Transverse colon (tissue), 4 donors: Measurements from ENCODE around the gene CALML3. TPM values are rescaled to one million over a fixed set of nuclear protein-coding genes. Genes with fewer than 3 reads are reported as not detected.

Source experiments
- DNase-seq: peaks from one replicate; pipeline ENCODE4 v3.0.0-alpha.2; 2019
- H3K27ac ChIP-seq, 4 donors: fragments of 200-600 bp; sonication (generic); 2 replicates each; pipeline ENCODE4 v1.5.1; 2016 to 2018; ENCODE audit warnings: inconsistent platforms in 4 of 4
- H3K27me3 ChIP-seq: fragments of 200-600 bp; sonication (generic); 2 replicates; pipeline ENCODE4 v1.5.1; 2017; ENCODE audit warnings: inconsistent platforms
- H3K36me3 ChIP-seq, 4 donors: fragments of 200-600 bp; sonication (generic); 2 replicates each; pipeline ENCODE4 v1.5.1; 2017 to 2019; ENCODE audit warnings: inconsistent platforms in 4 of 4
- H3K4me1 ChIP-seq, 4 donors: fragments of 200-600 bp; sonication (generic); 2 replicates each; pipeline ENCODE4 v1.5.1; 2017 to 2020; ENCODE audit warnings: inconsistent platforms in 4 of 4
- H3K4me3 ChIP-seq, 4 donors: fragments of 200-600 bp; sonication (generic); 1 replicate in 1 of 4; 2 replicates in 3 of 4; pipeline versions ENCODE4 v1.5.1 to v1.6.1; 2017 to 2019; ENCODE audit warnings: inconsistent platforms in 4 of 4
- H3K9me3 ChIP-seq, 2 donors: fragments of 200-600 bp; sonication (generic); 2 replicates each; pipeline ENCODE4 v1.5.1; 2017 to 2019; ENCODE audit warnings: inconsistent platforms in 2 of 2
- CTCF ChIP-seq, 5 experiments: fragments of 200-600 bp in 3 of 5; fragments of 450-650 bp in 2 of 5; sonication (generic) in 3 of 5; IDR thresholded peaks; 1 replicate in 2 of 5; 2 replicates in 3 of 5; pipeline ENCODE4 v1.5.1; 2016 to 2017; ENCODE audit warnings: antibody characterized with exemption in 5 of 5, inconsistent platforms in 3 of 5, mild to moderate bottlenecking in 2 of 5, moderate library complexity in 1 of 5
- EP300 ChIP-seq: sonication (generic); formaldehyde crosslinking; IDR thresholded peaks from one replicate; pipeline ENCODE4 v1.6.1; 2017; ENCODE audit warnings: antibody characterized with exemption, low read depth
- POLR2A ChIP-seq: fragments of 450-650 bp; IDR thresholded peaks from one replicate; pipeline ENCODE4 v1.6.1; 2016; ENCODE audit warnings: antibody characterized with exemption, mild to moderate bottlenecking, moderate library complexity
- POLR2AphosphoS5 ChIP-seq, 3 donors: sonication (generic); formaldehyde crosslinking; IDR thresholded peaks; one replicate each; pipeline ENCODE4 v1.6.1; 2016; ENCODE audit warnings: antibody characterized with exemption in 3 of 3
- WGBS, 2 donors: methylation state at CpG; one replicate each; pipeline ENCODE4 v1.1.5; 2018; ENCODE audit warnings: low coverage in 1 of 2; 5-methylcytosine and 5-hydroxymethylcytosine counted together
- in situ Hi-C, 4 donors: fragments of 200-750 bp; cut with MboI; loops; one replicate each; pipeline versions ENCODE4 v1.15.0 to v1.15.1; 2017; ENCODE audit warnings: low sequenced_read_pairs in 3 of 4, low pct_ligation_motif_present in 1 of 4, low pct_unique_long_range_greater_than_20kb in 1 of 4
- intact Hi-C: fragments of 100-400 bp; cut with DNase I; formaldehyde crosslinking; loops from one replicate; pipeline ENCODE4 v1.15.1; 2023; ENCODE audit warnings: low total_unique reads
- total RNA-seq, 4 donors: library from RNA; depleted of rRNA; stranded (reverse); fragments of >200 nt; gene quantifications; one replicate each; pipeline ENCODE4 v1.1.0, GENCODE V29; 2016

CALML3 gene
- total RNA-seq, 4 donors from 2014 or later = not detected

- Histone ChIP-seq H3K27ac (no peak overlapping the region), H3K4me3 (no peak overlapping the region)
- intact Hi-C loops = no loop called here
These were observed 25.8 kb upstream of the CALML3 start for GRCh38 chr10:5498791-5499492.

GRCh38 chr10:5499493-5500140 is 25.1 kb upstream of the CALML3 start, which contains the start of gene CALML5:
Gene CALML5 (minus strand): TSS chr10:5499570. CDS start chr10:5499438, 132 bp downstream.
- DNase-seq = no peak
- Histone ChIP-seq H3K36me3 (no peaks in the 10 kb centered on the region), H3K27me3 (no peaks in the 10 kb centered on the region), H3K9me3 (no peaks in the 10 kb centered on the region), H3K4me1 (peaks cover 0 to 19% (median 15%) of the 10 kb centered on the region in 4 donors), H3K4me3 (no peak within 1 kb of the TSS), H3K27ac (no peak within 1 kb of the TSS)
- WGBS, 2 donors = 69% methylated on average over 10 of the region's 10 CpGs; no CpG with 5 or more reads in 1 of the 2 donors
- in situ Hi-C loops (no loop called here), intact Hi-C loops (no loop called here)
- TF ChIP-seq POLR2A (no peak), CTCF (IDR thresholded peaks at IDR 0.05) (no peak), EP300 (no peak), POLR2AphosphoS5 (IDR thresholded peaks at IDR 0.05) (no peak)

More at GRCh38 chr10:5498791-5499492, 25.8 kb upstream of the CALML3 start:
- 94% methylated on average over 53 of the region's 61 CpGs; no CpG with 5 or more reads in 1 of the 2 donors for WGBS, 2 donors
- no peak for DNase-seq
- Histone ChIP-seq H3K36me3 (no peaks in the 10 kb centered on the region), H3K27me3 (no peaks in the 10 kb centered on the region), H3K9me3 (no peaks in the 10 kb centered on the region), H3K4me1 (peaks cover 0 to 15% (median 13%) of the 10 kb centered on the region in 4 donors)
- no peak for TF ChIP-seq CTCF (IDR thresholded peaks at IDR 0.05)
- in situ Hi-C loops = no loop called here

- Histone ChIP-seq H3K9me3 (no peaks in the 10 kb centered on the region), H3K36me3 (no peaks in the 10 kb centered on the region), H3K27me3 (no peaks in the 10 kb centered on the region), H3K4me1 (peaks cover 0 to 19% (median 15%) of the 10 kb centered on the region in 4 donors), H3K4me3 (no peak overlapping the region), H3K27ac (no peak overlapping the region)
- 81% methylated on average over 7 of the region's 7 CpGs; no CpG with 5 or more reads in 1 of the 2 donors for whole genome bisulfite sequencing, 2 donors
- no peak for TF ChIP-seq CTCF (IDR thresholded peaks at IDR 0.05)
- TF ChIP-seq EP300 = no peak
- no peak for TF ChIP-seq POLR2AphosphoS5 (IDR thresholded peaks at IDR 0.05)
- TF ChIP-seq POLR2A = no peak
- intact Hi-C loops (no loop called here), in situ Hi-C loops (no loop called here)
- no peak for DNase-seq
These were observed 24.5 kb upstream of the CALML3 start for GRCh38 chr10:5500162-5500670.

- Histone ChIP-seq H3K4me1 (peaks cover 0 to 19% (median 15%) of the 10 kb centered on the region in 4 donors), H3K4me3 (no peak overlapping the region), H3K9me3 (no peaks in the 10 kb centered on the region), H3K27me3 (no peaks in the 10 kb centered on the region), H3K27ac (no peak overlapping the region), H3K36me3 (no peaks in the 10 kb centered on the region)
- intact Hi-C loops (no loop called here), in situ Hi-C loops (no loop called here)
- no peak for DNase-seq
- TF ChIP-seq CTCF (IDR thresholded peaks at IDR 0.05) (no peak), POLR2AphosphoS5 (IDR thresholded peaks at IDR 0.05) (no peak), POLR2A (no peak), EP300 (no peak)
- WGBS, 2 donors = 61 to 72% methylated on average over 3 to 5 of the region's 5 CpGs
These were observed 23.9 kb upstream of the CALML3 start for GRCh38 chr10:5500910-5501309.
